GM21825 (cell line): ENCODE results near the gene PCIF1.
"Not testable (repeated sequence)": the region's sequence is repeated elsewhere in the genome, so short reads cannot be mapped to it uniquely, and the experiment has no call there.

Source experiments
- ATAC-seq: cut with Tn5 transposase; IDR thresholded peaks from one replicate; pipeline ENCODE4 v1.9.1; 2021; ENCODE audit warnings: mild to moderate bottlenecking, moderate library complexity; ENCODE audit not compliant: unreplicated experiment

Gene PCIF1

GRCh38 chr20:45988830-45989229 is 54.3 kb downstream of the PCIF1 start:
- ATAC-seq, result not testable (repeated sequence)

GRCh38 chr20:45991616-45992015 is 57.1 kb downstream of the PCIF1 start:
- no peak for ATAC-seq

DNA sequence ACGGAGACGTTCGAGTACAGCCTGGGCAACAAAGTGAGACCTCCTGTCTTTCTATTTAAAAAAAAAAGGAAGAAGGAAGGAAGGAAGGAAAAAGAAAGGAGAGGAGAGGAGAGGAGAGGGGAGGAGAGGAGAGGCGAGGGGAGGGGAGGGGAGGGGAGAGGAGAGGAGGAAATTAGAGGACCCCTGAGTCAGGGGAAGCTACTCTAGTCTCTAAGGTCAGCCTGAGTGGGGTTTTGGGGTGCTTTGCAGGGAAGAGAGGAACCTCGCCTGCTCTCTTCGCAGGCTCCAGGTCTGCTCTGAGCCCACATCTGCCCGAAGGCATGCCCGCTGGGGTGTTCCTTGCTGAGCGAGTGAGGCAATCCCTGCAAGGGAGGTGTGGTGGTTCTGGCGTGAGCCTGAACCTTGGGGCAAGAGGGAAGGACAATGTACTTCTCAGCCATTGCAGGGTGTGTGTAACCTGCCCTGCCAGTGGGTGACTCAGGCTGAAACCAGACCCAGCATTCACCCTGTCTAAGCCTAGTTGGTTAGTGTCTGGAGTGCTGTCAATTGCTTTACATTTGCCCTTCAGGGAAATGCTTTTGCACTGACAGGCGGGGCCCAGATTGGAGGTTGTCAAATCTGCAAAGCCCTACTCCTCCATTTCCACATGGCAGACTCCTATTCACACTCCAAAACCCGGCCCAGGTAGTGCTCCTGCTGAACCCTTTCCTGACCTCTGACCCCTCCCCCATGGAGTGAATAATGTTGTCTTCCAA is 58.9 kb downstream of the PCIF1 start:
- no peak for ATAC-seq

DNA sequence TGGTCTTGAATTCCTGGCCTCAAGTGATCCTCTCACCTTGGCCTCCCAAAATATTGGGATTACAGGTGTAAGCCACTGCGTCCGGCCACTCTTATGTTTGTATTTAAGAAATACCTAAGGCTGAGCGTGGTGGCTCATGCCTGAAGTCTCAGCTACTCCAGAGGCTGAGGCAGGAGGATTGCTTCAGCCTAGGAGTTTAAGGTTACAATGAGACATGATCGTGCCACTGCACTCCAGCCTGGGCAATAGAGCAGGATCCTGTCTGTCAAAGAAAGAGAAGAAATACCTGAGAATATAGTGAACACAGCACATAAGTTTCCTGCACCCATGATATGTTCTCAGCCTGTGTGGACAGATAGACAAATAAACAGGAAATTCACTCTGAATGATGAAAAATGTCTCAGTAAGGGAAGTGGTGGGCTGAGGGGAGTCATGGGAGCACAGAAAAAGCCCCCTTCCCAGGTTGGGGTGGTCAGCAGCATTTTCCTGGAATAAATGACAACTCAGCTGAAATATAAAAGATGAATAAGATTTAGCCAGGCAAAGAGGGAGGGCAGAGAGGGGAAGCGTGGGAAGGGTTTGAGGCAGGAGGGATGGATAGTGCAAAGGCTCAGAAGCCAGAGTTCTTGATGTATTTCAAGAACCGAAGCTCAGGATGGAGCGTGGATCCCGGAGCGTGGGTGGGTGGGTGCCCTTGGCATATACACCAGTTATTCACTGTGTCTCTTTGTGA is 60.4 kb downstream of the PCIF1 start:
- no peak for ATAC-seq

GRCh38 chr20:45995495-45996097 is 61.1 kb downstream of the PCIF1 start:
- not testable (repeated sequence) for ATAC-seq

DNA sequence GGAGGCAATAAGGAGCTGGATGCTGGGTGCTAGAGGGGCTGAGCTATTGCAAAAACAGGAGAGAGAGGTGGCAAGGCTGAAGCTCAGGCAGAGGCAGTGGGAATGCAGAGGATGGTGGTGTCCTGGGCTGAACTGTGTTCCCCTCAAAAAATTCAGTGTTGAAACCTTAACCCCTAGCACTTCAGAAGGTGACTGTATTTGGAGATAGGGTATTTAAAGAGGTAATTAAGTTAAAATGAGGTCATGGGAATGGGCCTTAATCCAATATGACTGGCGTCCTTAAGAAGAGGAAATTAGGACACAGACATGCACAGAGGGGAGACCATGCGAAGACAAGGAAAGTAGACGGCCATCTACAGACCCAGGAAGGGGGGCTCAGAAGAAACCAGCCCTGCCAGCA is 62.7 kb downstream of the PCIF1 start:
- ATAC-seq, result no peak
